K562 (cell line): ENCODE data around the gene NCAPG2. TPM values are rescaled to one million over a fixed set of nuclear protein-coding genes. Genes with fewer than 3 reads are reported as not detected.

ENCODE experiments used
- BRCA1 ChIP-seq, 2 experiments: fragments of 450-650 bp in 1 of 2; sonication (generic) in 1 of 2; formaldehyde crosslinking in 1 of 2; IDR thresholded peaks; 2 replicates each; pipeline versions ENCODE4 v1.5.0 to v1.6.1; 2017 to 2020; ENCODE audit warnings: mild to moderate bottlenecking in 1 of 2, missing genetic modification reagents in 1 of 2
- CHD2 ChIP-seq: IDR thresholded peaks from 2 replicates; pipeline ENCODE4 v1.6.1; 2011; ENCODE audit warnings: low read depth, low read length
- DDX20 ChIP-seq: fragments of 450-650 bp; IDR thresholded peaks from 2 replicates; pipeline ENCODE4 v1.6.1; 2016; ENCODE audit warnings: missing genetic modification characterization, low read depth, mild to moderate bottlenecking, missing compliant biosample characterization, moderate library complexity
- HEY1 ChIP-seq: fragments of 250-450 bp; sonication (Bioruptor Pico); IDR thresholded peaks from 2 replicates; pipeline ENCODE4 v1.5.0; 2020; ENCODE audit warnings: mild to moderate bottlenecking, moderate library complexity, borderline replicate concordance
- JUNB ChIP-seq: fragments of 450-650 bp; formaldehyde crosslinking; conservative IDR thresholded peaks from 2 replicates; pipeline ENCODE4 v1.4.0; 2020; ENCODE audit warnings: mild to moderate bottlenecking
- MAFF ChIP-seq: IDR thresholded peaks from 2 replicates; pipeline ENCODE4 v1.6.1; 2012; ENCODE audit warnings: low read length, improper control_type of control experiment
- MYBL2 ChIP-seq, 2 experiments: fragments of 450-650 bp in 1 of 2; sonication (generic) in 1 of 2; formaldehyde crosslinking in 1 of 2; IDR thresholded peaks; 2 replicates each; pipeline versions ENCODE4 v1.6.1 to v1.8.1; 2017 to 2022; ENCODE audit warnings: borderline replicate concordance in 1 of 2, inconsistent platforms in 1 of 2, low read depth in 1 of 2, mild to moderate bottlenecking in 1 of 2, missing genetic modification reagents in 1 of 2, moderate library complexity in 1 of 2
- PHF20 ChIP-seq: fragments of 450-650 bp; IDR thresholded peaks from 2 replicates; pipeline ENCODE4 v1.6.1; 2018; ENCODE audit not compliant: partially characterized antibody
- SMAD4 ChIP-seq: fragments of 250-450 bp; sonication (Bioruptor Pico); conservative IDR thresholded peaks from 2 replicates; pipeline ENCODE4 v1.8.0; 2021; ENCODE audit warnings: inconsistent platforms, mild to moderate bottlenecking, moderate library complexity
- ZFP30 ChIP-seq: fragments of 250-450 bp; sonication (Bioruptor Pico); IDR thresholded peaks from 2 replicates; pipeline ENCODE4 v1.8.0; 2022; ENCODE audit warnings: moderate library complexity, mild to moderate bottlenecking, inconsistent platforms, borderline replicate concordance
- ZNF140 ChIP-seq: fragments of 250-450 bp; sonication (Bioruptor Pico); IDR thresholded peaks from 2 replicates; pipeline ENCODE4 v1.8.0; 2021; ENCODE audit warnings: moderate library complexity, mild to moderate bottlenecking, inconsistent platforms
- ZNF212 ChIP-seq: fragments of 450-650 bp; formaldehyde crosslinking; IDR thresholded peaks from 2 replicates; pipeline ENCODE4 v1.4.0; 2020; ENCODE audit warnings: mild to moderate bottlenecking
- ZNF316 ChIP-seq: fragments of 450-650 bp; IDR thresholded peaks from 2 replicates; pipeline ENCODE4 v1.6.1; 2016
- polyA plus RNA-seq, 8 experiments: library from polyadenylated mRNA; depleted of rRNA in 4 of 8; stranded (reverse) in 5 of 8; unstranded in 3 of 8; fragments of >200 nt; fragmentation: Nextera tagmentation in 2 of 8; fragmentation: Illumina TruSeq in 1 of 8; extraction: Ambion mirVana in 2 of 8; extraction: Trizol in 1 of 8; gene quantifications; 2 replicates each; pipeline versions ENCODE4 v1.2.1 to v1.2.3, GENCODE V29; 2011 to 2014; ENCODE audit warnings: inconsistent platforms in 1 of 8, missing spikeins in 1 of 8
- total RNA-seq, 7 experiments: library from RNA; depleted of rRNA in 6 of 7; stranded (reverse); fragments of >200 nt in 6 of 7; fragmentation: Illumina TruSeq in 2 of 7; extraction: Trizol in 2 of 7; gene quantifications; 2 replicates each; pipeline versions ENCODE4 v1.2.1 to v1.2.3, GENCODE V29; 2011 to 2021; ENCODE audit warnings: low replicate concordance in 1 of 7
- TF ChIP-seq, protein P1 (sequence below), 3 experiments: fragments of 200-800 bp in 1 of 3; sonication (Bioruptor generic) in 1 of 3; sonication (generic) in 1 of 3; formaldehyde crosslinking in 1 of 3; IDR thresholded peaks; 2 replicates each; pipeline versions ENCODE4 v1.6.1 to v1.8.0; 2016 to 2022; ENCODE audit warnings: mild to moderate bottlenecking in 2 of 3, missing compliant biosample characterization in 2 of 3, missing genetic modification characterization in 2 of 3, missing genetic modification reagents in 1 of 3
- TF ChIP-seq, protein P2 (sequence below), 2 experiments: IDR thresholded peaks; 2 replicates each; pipeline ENCODE4 v1.6.1; 2011; ENCODE audit warnings: borderline replicate concordance in 1 of 2, control low read depth in 1 of 2, low read depth in 1 of 2, low read length in 1 of 2, mild to moderate bottlenecking in 1 of 2, mixed read lengths in 1 of 2, moderate library complexity in 1 of 2; ENCODE audit not compliant: insufficient read depth in 1 of 2, insufficient read length in 1 of 2, poor library complexity in 1 of 2, severe bottlenecking in 1 of 2; ENCODE audit errors: extremely low read depth in 1 of 2
- TF ChIP-seq, protein P3 (sequence below): fragments of 450-650 bp; formaldehyde crosslinking; IDR thresholded peaks from 2 replicates; pipeline ENCODE4 v1.4.0; 2022; ENCODE audit warnings: missing genetic modification characterization
- TF ChIP-seq, protein P4 (sequence below): IDR thresholded peaks from 2 replicates; pipeline ENCODE4 v1.6.1; 2012; ENCODE audit warnings: low read depth, low read length, improper control_type of control experiment, borderline replicate concordance
- TF ChIP-seq, protein P5 (sequence below): sonication (generic); formaldehyde crosslinking; IDR thresholded peaks from 2 replicates; pipeline ENCODE4 v1.8.0; 2022; ENCODE audit warnings: mild to moderate bottlenecking, missing genetic modification reagents, borderline replicate concordance

Gene NCAPG2
- total and polyA plus RNA-seq, 9 of the 15 experiments (the other 6 are each of a cell fraction or from before 2014, with no cell fraction given) = 21.5 to 127 (median 86.1) TPM

DNA sequence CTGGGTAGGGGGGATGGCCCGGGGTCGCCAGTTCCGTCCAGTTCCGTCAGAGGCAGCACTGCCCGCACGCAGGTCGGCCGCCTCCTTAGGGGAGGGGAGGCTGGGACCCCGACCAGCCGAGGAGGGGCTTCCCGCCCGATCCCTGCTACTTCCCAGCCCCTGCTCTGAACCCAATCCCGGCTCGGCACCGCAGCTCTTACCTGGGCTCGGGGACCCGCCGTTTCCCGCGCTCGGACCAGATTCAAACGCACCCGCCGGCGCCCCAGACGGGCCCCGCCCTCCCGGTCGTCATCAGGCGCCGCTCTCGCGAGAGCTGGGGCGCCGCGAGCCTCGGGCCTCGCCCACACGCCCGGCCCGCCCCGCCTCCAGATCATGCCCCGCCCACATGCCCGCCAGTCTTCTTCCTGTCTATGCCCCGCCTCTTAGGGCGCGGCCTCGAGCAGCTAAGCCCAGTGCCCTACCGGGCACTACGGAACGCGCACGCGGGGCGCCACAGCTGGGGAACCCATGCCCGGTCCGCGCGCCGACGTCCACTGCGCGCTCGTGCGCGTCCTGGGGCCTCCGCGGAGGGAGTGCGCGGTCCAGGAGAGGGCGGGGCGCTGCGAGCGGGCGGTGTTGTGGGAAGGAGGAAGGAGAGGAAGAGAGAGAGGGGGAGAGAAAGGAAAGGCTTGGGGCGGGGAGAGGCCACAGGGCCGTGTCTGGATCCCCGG is at the start of gene NCAPG2 (continued):
- TF ChIP-seq, protein P1, sequence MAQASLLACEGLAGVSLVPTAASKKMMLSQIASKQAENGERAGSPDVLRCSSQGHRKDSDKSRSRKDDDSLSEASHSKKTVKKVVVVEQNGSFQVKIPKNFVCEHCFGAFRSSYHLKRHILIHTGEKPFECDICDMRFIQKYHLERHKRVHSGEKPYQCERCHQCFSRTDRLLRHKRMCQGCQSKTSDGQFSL (CRISPR knock-in tag; IDR thresholded peaks at IDR 0.05) = peak; percentile 62
- TF ChIP-seq, protein P1 (tag; IDR thresholded peaks at IDR 0.05) = no peak
- TF ChIP-seq ZNF212 = no peak
- TF ChIP-seq, protein P2, sequence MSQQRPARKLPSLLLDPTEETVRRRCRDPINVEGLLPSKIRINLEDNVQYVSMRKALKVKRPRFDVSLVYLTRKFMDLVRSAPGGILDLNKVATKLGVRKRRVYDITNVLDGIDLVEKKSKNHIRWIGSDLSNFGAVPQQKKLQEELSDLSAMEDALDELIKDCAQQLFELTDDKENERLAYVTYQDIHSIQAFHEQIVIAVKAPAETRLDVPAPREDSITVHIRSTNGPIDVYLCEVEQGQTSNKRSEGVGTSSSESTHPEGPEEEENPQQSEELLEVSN (IDR thresholded peaks at IDR 0.05; ENCODE audit: borderline replicate concordance in 1 of 2, extremely low read depth in 1 of 2, insufficient read depth in 1 of 2, insufficient read length in 1 of 2, low read depth in 1 of 2, low read length in 1 of 2, poor library complexity in 1 of 2, severe bottlenecking in 1 of 2) = peak; percentile 63 to 93
- TF ChIP-seq ZNF316 = no peak
- TF ChIP-seq PHF20 = peak; percentile 95
- TF ChIP-seq, protein P3, sequence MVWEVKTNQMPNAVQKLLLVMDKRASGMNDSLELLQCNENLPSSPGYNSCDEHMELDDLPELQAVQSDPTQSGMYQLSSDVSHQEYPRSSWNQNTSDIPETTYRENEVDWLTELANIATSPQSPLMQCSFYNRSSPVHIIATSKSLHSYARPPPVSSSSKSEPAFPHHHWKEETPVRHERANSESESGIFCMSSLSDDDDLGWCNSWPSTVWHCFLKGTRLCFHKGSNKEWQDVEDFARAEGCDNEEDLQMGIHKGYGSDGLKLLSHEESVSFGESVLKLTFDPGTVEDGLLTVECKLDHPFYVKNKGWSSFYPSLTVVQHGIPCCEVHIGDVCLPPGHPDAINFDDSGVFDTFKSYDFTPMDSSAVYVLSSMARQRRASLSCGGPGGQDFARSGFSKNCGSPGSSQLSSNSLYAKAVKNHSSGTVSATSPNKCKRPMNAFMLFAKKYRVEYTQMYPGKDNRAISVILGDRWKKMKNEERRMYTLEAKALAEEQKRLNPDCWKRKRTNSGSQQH (CRISPR knock-in tag) = no peak
- peak; percentile 97 for TF ChIP-seq MYBL2 (IDR thresholded peaks at IDR 0.05; ENCODE audit: low read depth)
- peak; percentile 56; the same call in 1 of the 2 replicates for TF ChIP-seq MYBL2 (CRISPR knock-in tag; IDR thresholded peaks at IDR 0.05; ENCODE audit: borderline replicate concordance)
- peak; percentile 94 for TF ChIP-seq SMAD4 (CRISPR knock-in tag)
- TF ChIP-seq BRCA1 (IDR thresholded peaks at IDR 0.05) = no peak
- no peak for TF ChIP-seq BRCA1 (CRISPR knock-in tag; IDR thresholded peaks at IDR 0.05)
- TF ChIP-seq MAFF = peak; percentile 45; the same call in 1 of the 2 replicates
- TF ChIP-seq DDX20 (tag) = no peak
- TF ChIP-seq JUNB (CRISPR knock-in tag) = no peak
- no peak for TF ChIP-seq ZFP30 (CRISPR knock-in tag)
- no peak for TF ChIP-seq ZNF140 (CRISPR knock-in tag)
- TF ChIP-seq, protein P4, sequence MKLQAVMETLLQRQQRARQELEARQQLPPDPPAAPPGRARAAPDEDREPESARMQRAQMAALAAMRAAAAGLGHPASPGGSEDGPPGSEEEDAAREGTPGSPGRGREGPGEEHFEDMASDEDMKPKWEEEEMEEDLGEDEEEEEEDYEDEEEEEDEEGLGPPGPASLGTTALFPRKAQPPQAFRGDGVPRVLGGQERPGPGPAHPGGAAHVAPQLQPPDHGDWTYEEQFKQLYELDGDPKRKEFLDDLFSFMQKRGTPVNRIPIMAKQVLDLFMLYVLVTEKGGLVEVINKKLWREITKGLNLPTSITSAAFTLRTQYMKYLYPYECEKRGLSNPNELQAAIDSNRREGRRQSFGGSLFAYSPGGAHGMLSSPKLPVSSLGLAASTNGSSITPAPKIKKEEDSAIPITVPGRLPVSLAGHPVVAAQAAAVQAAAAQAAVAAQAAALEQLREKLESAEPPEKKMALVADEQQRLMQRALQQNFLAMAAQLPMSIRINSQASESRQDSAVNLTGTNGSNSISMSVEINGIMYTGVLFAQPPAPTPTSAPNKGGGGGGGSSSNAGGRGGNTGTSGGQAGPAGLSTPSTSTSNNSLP = no peak
- peak; percentile 100 for TF ChIP-seq CHD2
- TF ChIP-seq, protein P5, sequence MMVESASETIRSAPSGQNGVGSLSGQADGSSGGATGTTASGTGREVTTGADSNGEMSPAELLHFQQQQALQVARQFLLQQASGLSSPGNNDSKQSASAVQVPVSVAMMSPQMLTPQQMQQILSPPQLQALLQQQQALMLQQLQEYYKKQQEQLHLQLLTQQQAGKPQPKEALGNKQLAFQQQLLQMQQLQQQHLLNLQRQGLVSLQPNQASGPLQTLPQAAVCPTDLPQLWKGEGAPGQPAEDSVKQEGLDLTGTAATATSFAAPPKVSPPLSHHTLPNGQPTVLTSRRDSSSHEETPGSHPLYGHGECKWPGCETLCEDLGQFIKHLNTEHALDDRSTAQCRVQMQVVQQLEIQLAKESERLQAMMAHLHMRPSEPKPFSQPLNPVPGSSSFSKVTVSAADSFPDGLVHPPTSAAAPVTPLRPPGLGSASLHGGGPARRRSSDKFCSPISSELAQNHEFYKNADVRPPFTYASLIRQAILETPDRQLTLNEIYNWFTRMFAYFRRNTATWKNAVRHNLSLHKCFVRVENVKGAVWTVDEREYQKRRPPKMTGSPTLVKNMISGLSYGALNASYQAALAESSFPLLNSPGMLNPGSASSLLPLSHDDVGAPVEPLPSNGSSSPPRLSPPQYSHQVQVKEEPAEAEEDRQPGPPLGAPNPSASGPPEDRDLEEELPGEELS (CRISPR knock-in tag) = peak; percentile 79; the same call in 1 of the 2 replicates
- TF ChIP-seq HEY1 (CRISPR knock-in tag) = no peak
